ENCODE results near the gene GBE1.
"Not testable (repeated sequence)": the region's sequence is repeated elsewhere in the genome, so short reads cannot be mapped to it uniquely, and the experiment has no call there.

The GBE1 gene

DNA sequence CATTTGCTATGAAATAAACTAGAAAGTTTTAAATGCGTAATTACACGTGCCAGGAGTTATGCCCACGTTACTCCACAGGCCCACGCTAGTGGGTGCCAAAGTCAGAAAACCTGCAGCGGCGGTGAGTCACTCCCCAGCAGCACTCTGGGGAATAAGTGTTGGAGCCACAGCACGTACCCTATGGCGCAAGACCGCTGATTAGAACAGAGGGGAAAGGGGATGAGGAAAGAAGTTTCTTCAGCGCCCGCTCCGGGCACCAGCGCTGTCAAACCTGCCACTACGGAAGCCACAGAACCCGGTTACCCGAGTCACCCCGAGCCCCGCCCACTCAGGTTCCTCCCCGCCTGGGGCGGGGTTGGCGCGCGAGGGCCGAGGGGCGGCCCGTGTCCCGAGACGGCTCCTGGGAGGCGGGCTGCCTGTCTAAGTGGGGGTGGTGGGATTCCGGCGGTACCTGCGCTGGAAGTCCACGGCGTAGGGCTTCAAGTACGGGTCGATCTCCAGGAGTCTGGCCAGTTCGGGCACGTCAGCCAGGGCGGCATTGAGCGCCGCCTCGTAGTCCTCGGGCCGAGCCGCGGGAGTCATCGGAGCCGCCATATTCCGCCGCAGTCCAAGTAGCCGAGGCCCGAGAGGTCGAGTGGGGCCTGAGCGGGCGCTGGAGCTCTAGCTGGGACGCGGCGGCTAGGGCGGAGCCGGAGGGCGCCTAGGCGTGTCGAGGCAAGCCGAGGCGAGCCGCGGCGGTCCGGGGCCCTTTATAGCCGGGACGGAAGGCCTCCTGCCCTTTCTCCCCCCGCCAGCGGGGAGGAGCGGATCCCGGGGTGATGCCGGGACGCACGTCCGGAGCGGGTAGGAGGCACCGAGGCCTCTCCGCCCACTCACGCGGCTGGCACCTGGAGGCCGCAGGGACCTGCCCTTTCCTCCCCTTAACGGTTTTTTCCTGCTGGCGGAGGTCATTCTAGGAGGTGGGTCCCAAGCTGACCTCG, at the start of gene GBE1:
Gene GBE1, minus strand, starts transcription at position 722 of the 980 bp plus-strand sequence. Its CDS starts 128 bp downstream, at position 594.
- DNase-seq = peak; percentile 77

DNA sequence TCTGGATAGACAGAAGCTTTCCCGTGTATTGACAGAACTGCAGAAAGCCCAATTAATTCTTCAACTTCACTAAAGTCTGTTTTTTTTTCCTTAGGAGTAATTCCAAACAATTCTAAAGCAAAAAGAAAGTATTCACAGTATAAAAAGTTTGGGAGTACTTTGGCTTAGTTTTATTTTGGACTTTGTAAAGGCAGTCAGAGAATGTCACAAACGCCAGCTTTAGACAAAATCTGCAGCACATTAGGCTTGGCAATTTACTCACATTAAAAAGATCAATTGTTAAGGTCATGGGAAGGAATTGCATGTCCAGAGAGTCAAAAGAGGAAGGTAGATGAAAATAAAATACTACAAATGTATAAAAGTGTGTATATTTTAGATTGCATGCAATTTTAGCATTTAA, 47.5 kb upstream of the GBE1 start:
- no peak for DNase-seq

DNA sequence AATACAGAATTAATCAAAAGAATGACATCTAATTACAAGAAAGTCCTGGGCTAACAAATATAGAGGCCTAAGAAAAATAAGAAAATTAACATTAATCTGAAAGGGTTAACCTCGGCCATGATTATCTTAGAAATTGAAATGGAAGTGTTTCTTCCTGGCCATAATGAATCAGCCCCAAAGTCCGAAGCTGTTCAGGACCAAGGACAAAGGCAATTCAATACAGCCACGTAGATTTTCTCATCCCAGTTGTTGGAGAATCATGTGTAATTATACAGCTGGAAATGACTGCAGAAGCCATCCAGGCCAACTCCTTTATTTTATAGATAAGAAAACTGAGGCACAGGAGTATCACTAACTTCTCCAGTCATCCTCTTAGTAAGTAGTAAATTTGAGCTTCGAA, 38.0 kb upstream of the GBE1 start:
- no peak for DNase-seq

DNA sequence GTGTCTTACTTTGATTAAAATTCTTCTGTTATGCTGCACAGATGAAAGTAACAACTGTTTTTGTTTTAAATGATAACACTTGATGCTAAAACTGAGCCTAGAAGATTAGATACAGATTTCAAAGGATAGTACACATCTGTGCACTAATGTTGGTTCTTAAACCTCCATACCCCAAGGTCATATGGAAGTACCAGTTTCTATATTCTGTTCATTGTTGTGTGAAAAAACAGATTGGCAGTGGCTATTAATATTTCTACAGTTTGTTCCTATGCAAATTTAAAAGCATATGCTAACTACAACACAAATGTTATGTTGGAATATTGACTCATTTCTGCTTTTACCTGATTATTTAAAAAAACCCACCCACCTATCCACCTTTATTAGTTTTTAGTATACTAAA, 32.0 kb upstream of the GBE1 start:
- no peak for DNase-seq

DNA sequence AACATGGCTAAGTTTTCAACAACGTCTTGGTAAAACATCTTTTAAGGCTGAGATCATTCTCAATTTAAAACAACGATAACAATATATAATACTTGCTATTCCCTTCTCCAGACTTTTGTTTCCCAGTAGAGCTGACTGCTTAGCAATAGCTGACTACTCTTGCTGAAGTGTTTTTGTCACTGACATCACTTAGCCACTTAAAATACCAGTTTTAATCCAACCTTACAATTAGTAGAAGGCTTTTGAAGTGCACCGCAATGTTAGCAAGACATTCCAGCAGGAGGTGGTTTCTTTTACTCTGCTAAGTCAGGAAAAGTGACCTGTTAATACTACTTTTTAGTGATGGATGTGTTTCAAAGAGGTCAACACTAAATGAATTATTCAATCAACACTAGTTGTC, 28.7 kb upstream of the GBE1 start:
- no peak for DNase-seq

DNA sequence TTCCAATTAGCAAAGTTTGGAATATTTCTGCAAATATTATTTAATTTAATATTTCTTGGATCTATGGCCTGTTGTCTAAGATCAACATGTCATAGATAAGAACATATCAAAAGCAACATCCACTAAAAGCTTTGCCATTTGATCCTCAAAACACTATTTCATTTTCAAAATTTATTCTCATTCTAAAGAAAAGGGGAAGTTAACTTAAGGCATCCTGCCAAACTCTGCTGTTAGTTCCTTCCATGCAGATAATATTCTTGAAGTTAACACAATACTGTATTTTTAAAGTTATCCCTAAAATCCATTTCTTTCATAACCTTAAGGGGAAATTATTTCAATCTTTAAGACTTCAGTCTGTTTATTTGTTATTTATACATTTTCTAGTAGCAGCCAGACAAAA, 28.2 kb upstream of the GBE1 start:
- DNase-seq = no peak

DNA sequence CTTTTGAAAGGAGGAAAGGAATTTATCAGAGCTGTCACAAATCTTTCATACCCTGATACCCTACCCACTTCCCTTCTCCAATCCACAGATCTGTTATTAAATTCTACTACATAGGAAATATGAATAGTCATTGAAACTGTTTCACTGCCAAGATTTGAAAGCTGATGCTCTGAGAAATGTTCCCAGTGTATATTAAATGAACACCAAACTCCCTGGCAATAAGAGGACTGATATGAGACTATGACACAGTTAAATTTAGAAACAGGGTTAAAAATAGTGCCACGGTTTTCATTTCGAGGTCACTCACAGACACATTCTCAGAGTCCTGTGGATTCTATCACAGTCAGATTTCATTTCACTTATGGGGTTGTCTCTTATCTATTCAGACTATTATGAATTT, 27.2 kb upstream of the GBE1 start:
- DNase-seq = no peak

DNA sequence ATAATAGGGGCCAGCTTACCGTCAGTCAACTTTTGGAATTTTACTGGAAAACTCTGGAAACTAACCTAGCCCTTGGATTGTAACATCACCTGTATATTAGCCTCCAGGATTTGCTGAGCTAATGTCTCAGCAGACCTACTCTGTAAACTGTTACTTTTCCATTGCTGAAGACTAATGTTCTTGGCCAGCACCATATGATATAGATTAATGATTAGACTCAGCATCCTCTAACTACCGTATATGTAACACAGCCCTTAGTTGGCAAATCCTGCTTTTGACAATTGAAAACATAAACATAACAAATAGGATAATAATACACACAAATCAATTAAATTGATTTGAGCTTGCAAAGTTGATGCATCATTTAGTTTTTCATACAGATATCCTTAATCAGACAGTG, 26.6 kb upstream of the GBE1 start:
- DNase-seq = no peak

DNA sequence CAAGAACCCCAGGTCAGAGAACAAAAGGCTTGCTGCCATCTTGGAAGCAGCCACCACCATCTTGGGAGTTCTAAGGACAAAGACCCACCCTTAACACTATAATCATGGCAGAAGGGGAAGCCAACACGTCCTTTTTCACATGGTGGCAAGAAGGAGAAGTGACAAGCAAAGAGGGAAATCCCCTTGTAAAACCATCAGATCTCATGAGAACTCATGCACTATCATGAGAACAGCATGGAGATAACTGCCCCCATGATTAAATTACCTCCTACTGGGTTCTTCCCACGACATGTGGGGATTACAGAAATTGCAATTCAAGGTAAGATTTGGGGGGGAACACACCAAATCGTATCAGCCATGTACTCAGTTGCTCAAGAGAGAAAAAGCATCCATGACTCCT, 21.1 kb upstream of the GBE1 start:
- no peak for DNase-seq

DNA sequence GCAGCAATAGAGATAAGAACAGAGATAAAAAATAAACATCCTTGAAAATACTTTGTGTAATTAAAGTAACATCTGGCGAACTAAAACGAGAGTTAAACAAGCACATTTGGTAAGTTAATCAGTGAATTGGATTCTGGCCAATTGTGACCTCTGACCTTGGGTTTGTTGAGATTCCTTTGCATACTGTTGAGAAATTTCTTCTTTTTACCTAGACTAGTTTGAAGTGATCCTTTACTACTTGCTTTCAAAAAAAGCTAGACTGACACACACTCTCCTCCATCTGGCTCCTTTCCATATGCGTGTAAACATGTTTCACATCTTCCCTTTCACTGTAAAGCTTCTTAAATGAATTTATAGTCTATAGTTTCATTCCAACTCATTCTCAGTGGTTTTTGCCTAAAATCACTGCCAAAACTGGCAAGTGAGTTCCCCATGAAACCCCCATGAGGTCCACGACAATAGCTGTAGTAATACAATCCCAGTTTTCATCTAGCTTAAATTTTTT, 17.3 kb upstream of the GBE1 start:
- DNase-seq = no peak

DNA sequence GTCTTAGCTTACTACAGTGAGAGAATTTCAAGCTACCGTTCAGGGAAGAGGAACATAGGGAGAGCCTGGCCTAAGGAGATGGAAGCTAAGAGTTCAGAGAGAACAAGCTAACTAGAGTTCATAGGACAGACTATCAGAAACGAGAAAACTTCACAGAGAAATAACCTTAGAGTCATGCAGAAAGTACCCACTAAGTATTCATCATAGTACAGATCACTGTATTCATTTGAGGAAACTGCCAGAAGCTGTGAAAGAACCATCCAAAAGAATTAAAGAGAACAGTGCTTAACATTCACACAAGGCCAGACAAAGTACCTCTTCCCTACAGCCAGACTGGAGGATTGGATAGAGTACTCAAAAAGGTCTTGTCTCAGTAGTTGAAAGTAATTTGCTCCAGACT, 15.2 kb upstream of the GBE1 start:
- no peak for DNase-seq

DNA sequence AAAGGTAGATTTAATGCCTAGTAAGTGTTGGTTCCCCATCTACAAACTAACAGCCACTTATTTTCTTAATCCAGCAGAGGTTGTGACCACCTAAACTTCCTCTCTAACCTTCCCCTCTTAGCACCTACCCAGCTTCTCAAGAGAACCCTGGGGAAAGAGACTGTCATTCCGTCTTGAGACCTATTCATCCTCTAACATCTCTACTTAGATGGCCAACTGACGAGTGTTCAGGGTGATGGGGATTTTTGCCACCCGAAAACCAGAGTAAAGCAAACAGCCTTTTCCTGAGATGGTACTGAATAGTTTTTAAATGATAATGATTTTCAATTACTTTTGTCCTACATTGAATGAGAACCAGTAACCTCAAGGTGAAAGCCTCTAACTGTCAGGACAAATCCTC, 9.3 kb upstream of the GBE1 start:
- no peak for DNase-seq

DNA sequence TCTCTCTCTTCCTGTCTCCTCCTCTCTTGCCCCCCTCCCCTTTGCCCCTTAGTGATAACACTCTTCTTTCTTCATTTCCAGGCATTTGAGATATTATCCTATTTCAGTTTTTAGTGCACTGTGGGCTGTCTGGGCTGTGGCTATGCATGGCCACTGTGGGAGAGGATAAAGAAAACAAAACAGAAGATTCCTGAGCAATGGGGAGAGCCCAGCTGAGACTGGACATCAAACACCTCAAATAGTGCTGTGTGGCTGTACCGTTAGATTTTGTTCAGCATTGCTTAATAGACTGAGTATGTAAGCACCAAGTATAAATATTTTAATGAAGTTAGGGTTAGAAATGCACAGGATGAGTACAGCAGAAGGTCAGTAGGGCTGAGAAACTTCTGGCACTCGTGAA, 7.9 kb upstream of the GBE1 start:
- DNase-seq = no peak

DNA sequence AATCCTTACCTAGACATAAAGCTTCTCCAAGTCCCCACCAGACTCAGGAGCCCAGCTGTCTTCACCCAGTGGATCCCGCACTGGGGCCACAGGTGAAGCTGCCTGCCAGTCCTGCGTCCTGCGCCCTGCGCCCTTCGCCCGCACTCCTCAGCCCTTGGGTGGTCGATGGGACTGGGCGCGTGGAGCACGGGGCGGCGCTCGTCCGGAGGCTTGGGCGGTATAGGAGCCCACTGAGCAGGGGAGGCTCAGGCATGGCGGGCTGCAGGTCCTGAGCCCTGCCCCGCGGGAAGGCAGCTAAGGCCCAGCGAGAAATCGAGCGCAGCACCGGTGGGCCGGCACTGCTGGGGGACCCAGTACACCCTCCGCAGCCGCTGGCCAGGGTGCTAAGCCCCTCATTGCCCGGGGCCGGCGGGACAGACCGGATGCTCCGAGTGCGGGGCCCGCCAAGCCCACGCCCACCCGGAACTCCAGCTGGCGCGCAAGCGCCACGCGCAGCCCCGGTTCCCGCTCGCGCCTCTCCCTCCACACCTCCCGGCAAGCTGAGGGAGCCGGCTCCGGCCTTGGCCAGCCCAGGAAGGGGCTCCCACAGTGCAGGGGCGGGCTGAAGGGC, 5.9 kb upstream of the GBE1 start:
- not testable (repeated sequence) for DNase-seq

DNA sequence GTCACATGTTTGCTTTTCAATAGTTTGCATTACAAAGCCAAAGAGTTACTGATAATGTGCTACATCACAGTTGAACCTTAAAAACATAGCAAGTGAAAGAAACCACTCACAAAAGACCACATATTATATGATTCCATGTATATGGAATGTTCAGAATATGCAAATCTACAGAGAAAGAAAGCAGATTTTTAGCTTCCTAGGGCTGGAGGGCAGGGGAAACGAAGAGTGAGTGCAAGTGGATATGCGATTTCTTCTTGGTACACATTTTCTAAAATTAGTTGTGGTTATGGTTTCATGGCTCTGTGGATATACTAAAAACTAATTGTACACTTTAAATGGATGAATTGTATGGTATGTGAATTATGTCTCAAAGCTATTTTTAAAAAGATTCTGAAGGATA, 4.0 kb upstream of the GBE1 start:
- DNase-seq = no peak

DNA sequence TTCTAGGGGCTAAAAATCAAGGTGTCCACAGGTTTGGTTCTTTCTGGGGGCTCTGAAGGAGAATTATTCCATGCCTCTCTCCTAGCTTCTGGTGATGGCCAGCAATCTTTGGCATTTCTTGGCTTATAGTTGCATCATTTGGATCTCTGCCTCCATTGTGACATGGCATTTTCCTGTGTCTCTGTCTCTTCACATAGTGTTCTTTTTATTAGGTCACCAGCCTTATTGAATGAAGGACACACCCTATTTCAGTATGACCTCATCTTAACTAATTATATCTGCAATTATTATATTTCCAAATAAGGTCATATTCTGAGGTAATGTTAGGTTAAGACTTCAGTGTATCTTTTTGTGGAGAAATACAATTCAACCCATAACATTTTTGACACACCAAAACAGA, 3.2 kb upstream of the GBE1 start:
- no peak for DNase-seq

DNA sequence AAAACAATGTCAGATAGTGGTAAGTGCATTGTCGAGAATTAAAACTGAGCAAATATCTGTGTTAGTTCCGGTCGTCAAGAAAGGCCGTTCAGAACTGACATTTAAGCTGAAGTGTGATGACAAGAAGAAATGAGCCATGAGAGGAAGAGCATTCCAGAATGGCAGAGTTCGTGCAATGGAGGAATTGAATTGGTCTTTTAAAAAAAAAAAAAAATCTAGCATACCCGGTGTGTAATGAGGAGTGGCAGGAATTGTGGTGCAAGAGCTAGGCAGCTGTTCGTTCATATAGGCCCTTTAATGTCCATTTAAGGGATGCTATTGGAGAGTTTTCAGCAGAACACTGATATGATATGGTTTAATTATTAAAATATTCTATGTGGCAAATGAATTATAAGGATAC, 2.6 kb upstream of the GBE1 start:
- DNase-seq = no peak

DNA sequence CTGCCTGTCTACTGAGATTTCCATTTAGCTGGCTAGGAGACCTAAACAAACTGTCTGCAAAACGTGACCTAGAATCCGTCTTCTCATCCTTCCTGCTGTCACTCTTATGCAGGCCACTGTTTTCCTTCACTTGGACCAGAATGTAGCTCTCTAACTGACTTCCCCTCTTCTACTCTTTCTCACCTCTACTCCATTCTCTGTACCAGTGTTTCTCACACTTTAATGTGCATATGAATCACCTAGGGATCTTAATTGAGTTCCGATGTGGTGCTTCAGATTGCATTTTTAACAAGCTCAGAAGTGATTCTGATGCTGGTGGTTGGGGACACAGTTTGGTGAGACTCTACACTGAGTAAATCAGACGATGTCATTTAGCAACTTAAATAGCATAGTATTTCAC, 1.6 kb upstream of the GBE1 start:
- DNase-seq = no peak

DNA sequence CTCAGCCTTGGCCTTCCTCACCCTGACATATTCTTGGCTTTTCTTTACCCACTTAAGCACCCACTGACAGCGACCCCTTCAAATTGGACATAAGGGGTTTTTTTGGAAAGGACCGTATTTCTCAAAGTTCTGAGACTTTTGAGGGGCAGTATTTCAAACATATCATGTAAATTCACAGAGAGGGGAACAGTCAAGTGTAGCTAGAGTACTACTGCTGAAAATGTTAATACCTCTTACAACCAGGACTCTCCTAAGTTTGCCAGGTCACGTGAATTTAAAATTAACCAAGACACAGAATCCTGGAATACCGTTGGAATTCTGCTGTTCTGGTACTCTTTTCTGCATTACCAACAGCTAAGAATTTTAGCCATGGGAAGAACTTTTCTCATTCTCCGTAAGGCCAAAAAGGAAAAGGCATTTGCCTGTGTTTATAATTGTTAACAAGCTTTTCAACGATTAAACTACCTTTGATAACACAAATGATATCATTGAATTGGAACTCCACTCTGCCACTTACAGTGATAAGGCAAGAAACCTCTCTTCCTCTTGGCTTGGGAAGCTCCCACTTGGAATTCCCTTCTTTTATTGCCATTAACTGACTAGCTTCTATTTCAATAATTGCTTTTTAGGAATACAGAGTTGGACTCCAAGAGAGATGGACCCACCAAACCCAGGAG, 597 bp upstream of the GBE1 start:
- no peak for DNase-seq

DNA sequence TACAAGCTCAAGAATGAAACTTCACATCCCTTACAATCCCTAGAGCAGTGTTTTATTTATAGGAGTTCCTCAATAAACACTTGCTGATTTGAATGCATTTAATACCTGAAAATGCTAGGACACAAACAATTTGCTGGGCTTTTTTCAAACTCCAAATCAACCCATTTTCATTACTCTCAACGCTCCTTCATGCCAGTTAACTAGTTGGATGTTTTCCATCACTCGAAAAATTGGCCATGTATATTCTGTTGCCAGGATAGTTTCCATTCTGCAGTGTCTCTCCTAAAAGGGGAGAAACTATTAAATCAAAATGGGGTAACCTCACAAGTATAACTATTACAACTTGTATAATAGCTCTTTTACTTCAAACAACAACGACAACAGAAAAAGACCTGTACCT, 1.2 kb downstream of the GBE1 start:
- DNase-seq = no peak

DNA sequence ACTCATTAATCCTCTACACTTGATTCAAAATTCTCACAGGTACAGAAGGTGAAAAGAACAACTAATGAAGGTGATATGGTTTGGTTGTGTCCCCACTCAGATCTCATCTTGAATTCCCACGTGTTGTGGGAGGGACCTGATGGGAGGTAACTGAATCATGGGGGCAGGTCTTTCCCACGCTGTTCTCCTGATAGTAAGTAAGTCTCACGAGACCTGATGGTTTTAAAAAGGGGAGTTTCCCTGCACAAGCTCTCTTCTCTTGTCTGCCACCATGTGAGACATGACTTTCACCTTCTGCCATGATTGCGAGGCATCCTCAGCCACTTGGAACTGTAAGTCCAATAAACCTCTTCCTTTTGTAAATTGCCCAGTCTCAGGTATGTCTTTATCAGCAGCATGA, 2.7 kb downstream of the GBE1 start:
- not testable (repeated sequence) for DNase-seq

DNA sequence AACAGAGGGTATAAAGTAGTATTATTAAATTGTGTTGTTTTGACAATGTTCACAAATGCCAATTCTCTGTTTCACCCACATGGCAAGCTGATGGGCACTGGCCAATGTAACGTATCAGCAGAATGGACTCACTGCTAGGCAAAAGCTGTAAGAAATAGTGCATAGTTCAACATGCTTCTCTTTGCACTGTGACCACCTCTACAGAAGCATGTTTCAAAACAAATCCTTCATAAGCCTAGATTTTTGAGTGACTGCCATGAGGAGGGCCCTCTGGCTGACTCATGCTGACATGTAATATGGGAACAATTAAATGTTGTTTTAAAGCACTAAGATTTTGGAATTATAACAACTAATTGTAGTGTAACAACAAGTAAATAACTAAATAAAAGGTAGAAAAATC, 3.2 kb downstream of the GBE1 start:
- no peak for DNase-seq

DNA sequence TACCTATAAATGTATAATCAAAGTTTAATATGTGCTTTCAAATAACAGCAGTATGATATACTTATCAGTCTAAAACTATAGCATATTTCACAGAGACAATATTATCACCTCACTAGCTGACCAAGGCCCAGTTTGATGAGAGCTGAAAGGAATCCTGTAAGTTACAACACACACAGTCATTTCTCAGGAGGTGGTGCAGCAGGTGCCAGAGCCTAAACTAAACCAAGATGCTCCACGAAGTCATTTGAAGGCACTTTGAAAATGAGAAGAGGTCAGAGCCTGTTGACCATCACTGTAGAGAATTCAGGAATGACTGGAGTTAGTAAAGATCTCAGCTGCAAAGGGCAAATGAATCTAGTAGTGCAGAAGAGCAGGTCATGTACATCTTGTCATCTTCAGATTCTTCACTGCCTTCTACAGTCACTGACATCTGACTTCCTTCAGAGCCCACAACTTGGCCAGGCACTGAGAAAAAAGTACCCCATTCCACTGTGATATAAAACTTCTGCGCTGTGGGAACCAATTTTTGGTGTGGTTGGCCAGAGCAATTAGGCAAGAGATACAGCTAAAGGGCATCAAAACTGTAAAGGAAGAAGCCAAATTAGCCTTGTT, 7.9 kb downstream of the GBE1 start:
- DNase-seq = no peak
